HG03280 (cell line): Measurements from ENCODE around the gene AUH.
"Not testable (repeated sequence)": the region's sequence is repeated elsewhere in the genome, so short reads cannot be mapped to it uniquely, and the experiment has no call there.

Experiments
- ATAC-seq: cut with Tn5 transposase; IDR thresholded peaks from one replicate; pipeline ENCODE4 v1.9.1; 2021; ENCODE audit warnings: mild to moderate bottlenecking, moderate library complexity; ENCODE audit not compliant: unreplicated experiment

Gene AUH, protein sequence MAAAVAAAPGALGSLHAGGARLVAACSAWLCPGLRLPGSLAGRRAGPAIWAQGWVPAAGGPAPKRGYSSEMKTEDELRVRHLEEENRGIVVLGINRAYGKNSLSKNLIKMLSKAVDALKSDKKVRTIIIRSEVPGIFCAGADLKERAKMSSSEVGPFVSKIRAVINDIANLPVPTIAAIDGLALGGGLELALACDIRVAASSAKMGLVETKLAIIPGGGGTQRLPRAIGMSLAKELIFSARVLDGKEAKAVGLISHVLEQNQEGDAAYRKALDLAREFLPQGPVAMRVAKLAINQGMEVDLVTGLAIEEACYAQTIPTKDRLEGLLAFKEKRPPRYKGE

DNA sequence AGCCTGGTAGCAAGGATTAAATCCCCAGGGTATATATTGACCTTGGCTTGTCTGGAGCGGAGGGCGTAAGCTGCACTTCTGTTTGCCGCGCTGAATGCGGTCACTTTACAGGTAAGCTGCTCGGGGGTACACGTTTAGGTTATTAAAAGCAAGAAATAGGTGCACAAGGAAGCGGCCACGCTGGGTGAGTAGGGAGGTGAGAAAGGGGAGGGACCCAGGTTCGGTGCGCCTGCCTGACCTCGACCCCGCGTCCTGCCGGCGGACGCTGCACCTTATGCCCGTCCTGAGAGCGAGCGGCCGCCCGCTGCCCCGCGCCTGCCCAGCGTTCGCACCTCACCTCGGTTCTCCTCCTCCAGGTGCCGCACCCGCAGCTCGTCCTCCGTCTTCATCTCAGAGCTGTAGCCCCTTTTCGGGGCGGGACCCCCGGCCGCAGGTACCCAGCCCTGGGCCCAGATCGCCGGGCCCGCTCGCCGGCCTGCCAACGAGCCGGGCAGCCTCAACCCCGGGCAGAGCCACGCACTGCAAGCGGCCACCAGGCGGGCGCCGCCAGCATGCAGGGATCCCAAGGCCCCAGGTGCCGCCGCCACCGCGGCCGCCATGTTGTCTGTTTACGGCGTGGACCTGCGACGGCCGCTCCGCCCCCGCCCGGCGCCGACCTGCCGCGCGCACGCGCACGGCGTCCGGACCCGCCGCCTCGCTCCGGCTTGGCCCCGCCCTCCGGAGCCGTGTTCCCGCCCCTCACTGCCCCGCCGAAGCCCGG, at the start of gene AUH:
TSS of gene AUH (minus strand) at position 628 of the 760 bp plus-strand sequence. CDS start at position 599, 29 bp downstream.
- ATAC-seq, result peak; percentile 94

- ATAC-seq, result no peak
These were observed 49.5 kb upstream of the AUH start for GRCh38 chr9:91411096-91411771.

- ATAC-seq, result no peak
These were observed 48.4 kb upstream of the AUH start for GRCh38 chr9:91410161-91410560.

DNA sequence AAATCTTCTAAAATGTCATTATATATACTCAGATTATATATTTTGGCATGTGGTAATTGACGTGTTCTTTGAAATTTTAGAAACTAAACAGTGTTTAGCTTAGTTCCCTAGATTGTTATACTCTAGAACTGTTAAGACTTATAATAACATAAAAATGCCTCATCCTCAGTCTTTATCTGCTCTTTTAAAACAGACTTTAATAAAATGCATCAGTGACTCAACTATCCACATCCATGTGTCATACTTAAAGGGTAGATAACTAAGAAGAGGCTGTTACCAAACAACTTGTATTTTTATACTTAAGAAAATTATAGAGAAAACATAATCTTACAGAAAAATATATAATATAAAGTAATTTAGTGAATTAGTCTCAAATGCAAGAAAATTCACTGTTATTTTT, 46.8 kb upstream of the AUH start:
- ATAC-seq, result no peak

DNA sequence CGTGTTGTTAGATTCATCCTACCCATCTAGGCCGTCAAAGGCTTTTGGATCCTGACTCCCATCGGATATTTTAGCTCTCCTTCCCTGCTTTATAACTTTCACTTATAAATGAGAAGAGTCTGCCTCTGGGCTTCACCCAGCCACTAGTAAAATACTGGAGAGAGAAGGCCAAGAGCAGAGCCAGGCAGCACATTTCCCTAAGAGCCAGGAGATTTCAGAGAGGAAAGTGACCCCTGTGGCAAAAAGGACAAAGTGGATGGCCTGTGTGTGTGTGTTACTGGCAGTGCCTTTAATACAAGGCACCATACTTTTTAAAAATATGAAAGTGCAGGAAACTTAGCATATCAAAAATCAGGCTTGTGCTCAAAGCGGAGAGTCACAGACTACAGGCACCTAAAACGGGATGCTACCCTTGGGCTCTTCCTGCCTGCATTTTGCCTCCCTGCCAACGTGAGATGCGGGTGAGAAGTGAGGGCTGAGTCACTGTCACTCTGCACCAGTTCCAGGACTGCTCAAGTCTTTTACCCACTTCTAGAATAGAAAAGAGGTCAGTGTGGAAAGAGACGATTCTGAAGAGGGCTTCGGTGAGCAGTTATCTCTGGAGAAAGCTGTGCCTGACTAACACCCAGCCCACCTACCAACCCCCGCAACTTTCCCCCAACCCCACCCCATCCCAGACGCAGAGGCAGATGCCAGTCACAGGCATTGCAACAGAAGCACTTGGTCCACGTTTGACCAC, 46.0 kb upstream of the AUH start:
- ATAC-seq, result no peak

- no peak for ATAC-seq
These were observed 43.8 kb upstream of the AUH start for GRCh38 chr9:91405343-91406077.

- ATAC-seq, result no peak
These were observed 42.2 kb upstream of the AUH start for GRCh38 chr9:91403665-91404543.

- ATAC-seq, result no peak
These were observed 37.2 kb upstream of the AUH start for GRCh38 chr9:91398926-91399325.

GRCh38 chr9:91395553-91396471, 34.1 kb upstream of the AUH start:
- ATAC-seq, result no peak

DNA sequence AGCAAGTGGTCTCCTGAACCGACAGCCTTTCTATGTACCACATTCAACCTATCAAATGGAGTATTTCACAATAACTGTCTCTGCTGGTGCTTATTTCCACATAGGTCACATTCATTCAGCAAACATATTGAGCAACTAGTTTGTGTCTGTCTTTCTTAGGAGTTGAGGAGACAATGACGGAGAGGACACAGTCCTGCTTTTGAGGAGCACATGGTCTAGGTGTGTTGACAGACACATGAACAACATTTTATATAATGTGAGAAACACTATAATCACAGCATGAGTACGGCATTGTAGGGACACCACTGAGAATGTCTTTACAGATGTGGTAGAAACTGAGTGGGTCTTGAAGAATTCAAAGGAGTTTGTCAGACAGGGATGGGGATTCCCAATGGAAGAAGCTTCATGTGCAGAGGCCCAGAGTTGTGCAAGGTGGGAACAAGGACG, 33.4 kb upstream of the AUH start:
- ATAC-seq, result no peak

DNA sequence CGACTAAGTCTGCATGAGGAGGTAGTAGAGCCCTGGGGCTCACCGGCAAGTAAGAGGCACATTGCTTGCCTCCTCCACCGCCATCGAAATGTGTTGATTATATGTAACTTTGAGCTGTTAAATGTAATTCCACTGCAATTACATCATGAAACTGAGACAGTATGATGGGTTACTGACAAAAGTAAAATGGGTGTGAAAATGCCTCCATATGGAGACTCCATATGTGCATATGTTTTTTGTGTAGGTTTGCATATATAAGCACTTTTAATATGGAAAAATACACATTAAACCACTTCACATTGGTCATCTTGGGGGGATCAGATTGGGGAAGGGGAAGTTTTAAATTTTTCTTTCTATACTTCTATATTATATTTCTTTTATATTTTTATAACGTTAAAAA, 32.1 kb upstream of the AUH start:
- no peak for ATAC-seq

GRCh38 chr9:91392435-91392834, 30.7 kb upstream of the AUH start:
- ATAC-seq, result no peak

GRCh38 chr9:91391818-91392217, 30.1 kb upstream of the AUH start:
- no peak for ATAC-seq

GRCh38 chr9:91391412-91391811, 29.7 kb upstream of the AUH start:
- ATAC-seq, result no peak

GRCh38 chr9:91389686-91390085, 28.0 kb upstream of the AUH start:
- ATAC-seq, result not testable (repeated sequence)

DNA sequence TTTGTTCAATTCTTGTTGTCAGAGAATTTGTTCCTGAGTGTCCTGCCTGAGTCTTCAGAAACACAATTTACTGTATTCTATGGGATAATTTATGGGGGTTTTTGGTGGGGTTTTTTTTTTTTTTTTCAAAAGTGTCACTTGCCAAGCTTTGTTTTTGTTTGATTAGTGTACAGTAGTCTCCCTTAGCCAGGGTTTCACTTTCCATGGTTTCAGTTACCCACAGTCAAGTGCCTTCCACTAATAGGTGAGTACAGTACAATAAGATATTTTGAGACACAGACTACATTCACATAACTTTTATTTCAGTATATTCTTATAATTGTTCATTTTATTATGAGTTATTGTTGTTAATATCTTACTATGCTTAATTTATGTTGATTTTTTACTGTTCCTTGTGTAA, 25.0 kb upstream of the AUH start:
- no peak for ATAC-seq

DNA sequence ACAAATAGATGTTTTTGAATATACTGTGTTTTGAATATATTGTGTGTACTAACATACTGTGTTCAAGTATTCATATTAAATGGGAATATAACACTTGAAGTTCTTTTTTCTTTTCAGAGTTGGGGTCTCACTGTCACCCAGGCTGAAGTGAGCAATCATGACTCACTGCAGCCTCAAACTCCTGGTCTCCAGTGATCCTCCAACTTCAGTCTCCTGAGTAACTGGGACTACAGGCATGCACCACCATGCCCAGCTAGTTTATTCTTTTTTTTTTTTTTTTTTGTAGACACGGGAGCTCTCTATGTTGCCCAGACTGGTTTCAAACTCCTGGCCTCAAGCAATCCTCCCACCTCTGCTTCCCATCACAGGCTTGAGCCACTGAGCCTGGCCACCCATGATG, 23.2 kb upstream of the AUH start:
- ATAC-seq, result no peak

GRCh38 chr9:91383577-91383976, 21.9 kb upstream of the AUH start:
- no peak for ATAC-seq
